Ovary (tissue), 3 donors: Measurements from ENCODE around the gene POLE2.

Source experiments
- POLR2A ChIP-seq: fragments of 450-650 bp; IDR thresholded peaks from one replicate; pipeline ENCODE4 v1.6.1; 2017; ENCODE audit warnings: antibody characterized with exemption, mild to moderate bottlenecking, moderate library complexity
- TF ChIP-seq, protein P1 (sequence below), 3 donors: fragments of 450-650 bp in 2 of 3; fragments of 200-600 bp in 1 of 3; IDR thresholded peaks; one replicate each; pipeline versions ENCODE4 v1.5.1 to v1.8.0; 2016 to 2022; ENCODE audit warnings: antibody characterized with exemption in 3 of 3, mild to moderate bottlenecking in 1 of 3
- donor health status: DM: no; HTN: no; CAD: no.

DNA sequence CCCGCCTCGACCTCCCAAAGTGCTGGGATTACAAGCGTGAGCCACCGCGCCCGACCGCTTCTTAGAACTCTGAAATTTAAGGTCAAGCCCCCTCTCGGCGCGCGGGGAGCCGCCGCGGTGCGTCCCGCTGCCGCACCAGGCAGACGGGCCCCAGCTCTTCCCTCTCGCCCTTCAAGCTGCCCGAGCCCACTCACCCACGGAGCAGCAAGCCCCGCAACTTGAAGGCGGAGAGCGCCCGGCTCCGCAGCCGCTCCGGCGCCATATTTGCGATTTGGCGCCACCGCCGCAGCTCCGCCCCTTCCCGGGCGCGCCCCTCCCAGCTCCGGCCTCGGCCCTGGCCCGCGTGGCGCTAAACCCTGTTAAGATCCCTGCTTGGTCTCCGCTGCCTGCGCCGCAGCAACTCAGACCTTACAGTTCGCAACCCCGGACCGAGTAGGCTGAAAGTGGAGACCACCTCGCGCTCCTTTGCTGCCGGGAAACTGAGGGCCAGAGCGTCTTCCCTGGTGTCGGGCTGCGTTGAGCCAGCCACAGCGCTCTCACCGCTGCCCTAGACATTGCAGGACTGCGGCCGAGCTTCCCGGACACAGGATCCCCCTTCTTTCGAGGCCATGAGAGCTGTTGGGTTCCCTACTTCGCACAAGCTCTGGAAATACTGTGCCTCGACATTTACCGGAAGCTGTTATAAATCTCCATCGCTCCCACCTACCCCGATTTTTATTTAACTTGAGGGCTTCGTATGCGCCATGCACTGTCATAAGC is at the start of gene POLE2:
- no peak for TF ChIP-seq POLR2A
- TF ChIP-seq, protein P1, sequence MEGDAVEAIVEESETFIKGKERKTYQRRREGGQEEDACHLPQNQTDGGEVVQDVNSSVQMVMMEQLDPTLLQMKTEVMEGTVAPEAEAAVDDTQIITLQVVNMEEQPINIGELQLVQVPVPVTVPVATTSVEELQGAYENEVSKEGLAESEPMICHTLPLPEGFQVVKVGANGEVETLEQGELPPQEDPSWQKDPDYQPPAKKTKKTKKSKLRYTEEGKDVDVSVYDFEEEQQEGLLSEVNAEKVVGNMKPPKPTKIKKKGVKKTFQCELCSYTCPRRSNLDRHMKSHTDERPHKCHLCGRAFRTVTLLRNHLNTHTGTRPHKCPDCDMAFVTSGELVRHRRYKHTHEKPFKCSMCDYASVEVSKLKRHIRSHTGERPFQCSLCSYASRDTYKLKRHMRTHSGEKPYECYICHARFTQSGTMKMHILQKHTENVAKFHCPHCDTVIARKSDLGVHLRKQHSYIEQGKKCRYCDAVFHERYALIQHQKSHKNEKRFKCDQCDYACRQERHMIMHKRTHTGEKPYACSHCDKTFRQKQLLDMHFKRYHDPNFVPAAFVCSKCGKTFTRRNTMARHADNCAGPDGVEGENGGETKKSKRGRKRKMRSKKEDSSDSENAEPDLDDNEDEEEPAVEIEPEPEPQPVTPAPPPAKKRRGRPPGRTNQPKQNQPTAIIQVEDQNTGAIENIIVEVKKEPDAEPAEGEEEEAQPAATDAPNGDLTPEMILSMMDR (IDR thresholded peaks at IDR 0.05) = peak in 1 of 3 donors; percentile 8
